Activated naive CD4-positive, alpha-beta T cell treated with anti-CD3 and anti-CD28 coated beads for 36 hours (primary cell): ENCODE measurements around the gene RSPH1. TPM values are rescaled to one million over a fixed set of nuclear protein-coding genes. Genes with fewer than 3 reads are reported as not detected.

ENCODE experiments used
- CTCF ChIA-PET: fragments of 350-600 bp; sonication (Branson Sonifier 250); formaldehyde crosslinking; loops from one replicate; lab custom pipeline; 2021; ENCODE audit warnings: antibody characterized with exemption; lab: Charles Lee
- DNase-seq: peaks from one replicate; pipeline ENCODE4 v3.0.0-alpha.2; 2020
- H3K27ac Mint-ChIP-seq: one replicate; pipeline ENCODE4 v1.8.0; 2021; ENCODE audit warnings: mild to moderate bottlenecking, mixed read lengths
- H3K27me3 Mint-ChIP-seq: one replicate; pipeline ENCODE4 v1.8.0; 2021; ENCODE audit warnings: low read depth, mixed read lengths
- H3K36me3 Mint-ChIP-seq: one replicate; pipeline ENCODE4 v1.8.0; 2021; ENCODE audit warnings: low read depth, mixed read lengths
- H3K4me1 Mint-ChIP-seq: one replicate; pipeline ENCODE4 v1.8.0; 2021; ENCODE audit warnings: low read depth, mixed read lengths
- H3K4me3 Mint-ChIP-seq: one replicate; pipeline ENCODE4 v1.8.0; 2021; ENCODE audit warnings: mild to moderate bottlenecking, moderate library complexity, mixed read lengths
- H3K9me3 Mint-ChIP-seq: one replicate; pipeline ENCODE4 v1.8.0; 2021; ENCODE audit warnings: mixed read lengths
- intact Hi-C: fragments of 100-400 bp; cut with micrococcal nuclease; formaldehyde crosslinking; loops from one replicate; pipeline ENCODE4 v1.15.1; 2023
- total RNA-seq, 2 experiments: library from RNA; stranded (reverse); gene quantifications; one replicate each; pipeline ENCODE4 v1.2.3, GENCODE V29; 2021

The RSPH1 gene
- total RNA-seq, 2 experiments from 2014 or later: 0.22 TPM; not detected in 1

GRCh38 chr21:42466700-42467099 is 29.3 kb downstream of the RSPH1 start:
- Mint-ChIP-seq H3K4me1 (peaks cover 36% of the 10 kb centered on the region), H3K27me3 (no peaks in the 10 kb centered on the region), H3K27ac (no peak overlapping the region), H3K4me3 (no peak overlapping the region), H3K36me3 (no peaks in the 10 kb centered on the region), H3K9me3 (no peaks in the 10 kb centered on the region)
- CTCF ChIA-PET: interaction anchor here (0.6 to 1.6 kb wide), 6 partner anchors 10 to 26 kb away, joined by 3 to 5 read pairs (median 4); no protein-coding TSS in a partner anchor
- no peak for DNase-seq
- intact Hi-C loops: loop anchor here (10.0 kb wide), 1 partner anchor 368 kb away; no protein-coding TSS in a partner anchor

- H3K4me1 Mint-ChIP-seq: peaks cover 46% of the 10 kb centered on the region
- CTCF ChIA-PET: no interaction called here
- no peaks in the 10 kb centered on the region for H3K27me3 Mint-ChIP-seq
- no peaks in the 10 kb centered on the region for H3K9me3 Mint-ChIP-seq
- intact Hi-C loops: loop anchor here (2.0 to 10.0 kb wide), 2 partner anchors 31 to 369 kb away; partner anchors contain the start of gene RSPH1
- H3K27ac Mint-ChIP-seq: no peak overlapping the region
- H3K4me3 Mint-ChIP-seq: no peak overlapping the region
- no peak for DNase-seq
- no peaks in the 10 kb centered on the region for H3K36me3 Mint-ChIP-seq
Measured at GRCh38 chr21:42465803-42466127, 30.3 kb downstream of the RSPH1 start.

GRCh38 chr21:42465008-42465802 is 30.8 kb downstream of the RSPH1 start:
- intact Hi-C loops: loop anchor here (2.0 to 10.0 kb wide), 2 partner anchors 32 to 370 kb away; partner anchors contain the start of gene RSPH1
- H3K27ac Mint-ChIP-seq: peak overlapping the region; percentile 0

GRCh38 chr21:42463861-42464515 is 32.0 kb downstream of the RSPH1 start:
- intact Hi-C loops: loop anchor here (2.0 to 10.0 kb wide), 3 partner anchors 33 to 371 kb away; partner anchors contain the start of gene RSPH1
- peaks cover 56% of the 10 kb centered on the region for H3K4me1 Mint-ChIP-seq
- peak; percentile 80 for DNase-seq
- peak overlapping the region; percentile 53 for H3K4me3 Mint-ChIP-seq
- peak overlapping the region; percentile 77 for H3K27ac Mint-ChIP-seq
- H3K27me3 Mint-ChIP-seq: no peaks in the 10 kb centered on the region
- CTCF ChIA-PET: interaction anchor here (0.7 to 1.0 kb wide), 2 partner anchors 15 to 19 kb away, joined by 3 to 4 read pairs; no protein-coding TSS in a partner anchor
- no peaks in the 10 kb centered on the region for H3K36me3 Mint-ChIP-seq
- H3K9me3 Mint-ChIP-seq: no peaks in the 10 kb centered on the region

More at GRCh38 chr21:42465008-42465802, 30.8 kb downstream of the RSPH1 start:
- Mint-ChIP-seq H3K4me1 (peaks cover 51% of the 10 kb centered on the region), H3K36me3 (no peaks in the 10 kb centered on the region), H3K9me3 (no peaks in the 10 kb centered on the region), H3K27me3 (no peaks in the 10 kb centered on the region), H3K4me3 (no peak overlapping the region)
- DNase-seq: no peak
- CTCF ChIA-PET: interaction anchor here (0.8 kb wide), 1 partner anchor 15 kb away, joined by 3 read pairs; no protein-coding TSS in a partner anchor

- CTCF ChIA-PET: interaction anchor here (0.9 to 1.3 kb wide), 4 partner anchors 12 to 138 kb away, joined by 3 to 4 read pairs (median 3); no protein-coding TSS in a partner anchor
- no peak for DNase-seq
- Mint-ChIP-seq H3K4me3 (peak overlapping the region; percentile 52), H3K9me3 (no peaks in the 10 kb centered on the region), H3K27me3 (no peaks in the 10 kb centered on the region), H3K4me1 (peaks cover 56% of the 10 kb centered on the region), H3K36me3 (no peaks in the 10 kb centered on the region), H3K27ac (no peak overlapping the region)
- intact Hi-C loops: loop anchor here (5.0 to 10.0 kb wide), 2 partner anchors 45 to 373 kb away; no protein-coding TSS in a partner anchor
Measured at GRCh38 chr21:42461881-42462877, 33.8 kb downstream of the RSPH1 start.

- peak; percentile 23 for DNase-seq
- Mint-ChIP-seq H3K36me3 (no peaks in the 10 kb centered on the region), H3K27ac (no peak overlapping the region), H3K9me3 (no peaks in the 10 kb centered on the region), H3K4me3 (peak overlapping the region; percentile 52), H3K27me3 (no peaks in the 10 kb centered on the region), H3K4me1 (peaks cover 66% of the 10 kb centered on the region)
- intact Hi-C loops: loop anchor here (5.0 to 10.0 kb wide), 2 partner anchors 44 to 374 kb away; no protein-coding TSS in a partner anchor
- CTCF ChIA-PET: interaction anchor here (0.9 to 1.3 kb wide), 2 partner anchors 11 to 100 kb away, joined by 3 to 4 read pairs; no protein-coding TSS in a partner anchor
Measured at GRCh38 chr21:42461185-42461520, 34.9 kb downstream of the RSPH1 start.

- Mint-ChIP-seq H3K36me3 (no peaks in the 10 kb centered on the region), H3K27me3 (no peaks in the 10 kb centered on the region), H3K4me1 (peaks cover 70% of the 10 kb centered on the region), H3K27ac (peak overlapping the region; percentile 66), H3K9me3 (no peaks in the 10 kb centered on the region), H3K4me3 (peak overlapping the region; percentile 52)
- peak; percentile 75 for DNase-seq
- intact Hi-C loops: loop anchor here (5.0 to 10.0 kb wide), 2 partner anchors 43 to 374 kb away; no protein-coding TSS in a partner anchor
- CTCF ChIA-PET: interaction anchor here (1.3 to 1.8 kb wide), 3 partner anchors 8 to 202 kb away, joined by 3 to 4 read pairs (median 3); no protein-coding TSS in a partner anchor
Measured at GRCh38 chr21:42460391-42461184, 35.4 kb downstream of the RSPH1 start.

- no peak overlapping the region for H3K27ac Mint-ChIP-seq
- no peaks in the 10 kb centered on the region for H3K36me3 Mint-ChIP-seq
- H3K4me3 Mint-ChIP-seq: no peak overlapping the region
- H3K4me1 Mint-ChIP-seq: peaks cover 65% of the 10 kb centered on the region
- no peaks in the 10 kb centered on the region for H3K9me3 Mint-ChIP-seq
- CTCF ChIA-PET: interaction anchor here (1.0 to 1.8 kb wide), 4 partner anchors 9 to 201 kb away, joined by 3 to 4 read pairs (median 4); no protein-coding TSS in a partner anchor
- no peak for DNase-seq
- intact Hi-C loops: loop anchor here (5.0 to 10.0 kb wide), 2 partner anchors 42 to 375 kb away; no protein-coding TSS in a partner anchor
- no peaks in the 10 kb centered on the region for H3K27me3 Mint-ChIP-seq
Measured at GRCh38 chr21:42459546-42460215, 36.3 kb downstream of the RSPH1 start.

- no peak overlapping the region for H3K4me3 Mint-ChIP-seq
- no peak overlapping the region for H3K27ac Mint-ChIP-seq
- H3K36me3 Mint-ChIP-seq: no peaks in the 10 kb centered on the region
- H3K4me1 Mint-ChIP-seq: peaks cover 59% of the 10 kb centered on the region
- H3K9me3 Mint-ChIP-seq: no peaks in the 10 kb centered on the region
- intact Hi-C loops: no loop called here
- DNase-seq: no peak
- CTCF ChIA-PET: interaction anchor here (1.0 to 1.8 kb wide), 3 partner anchors 10 to 200 kb away, joined by 3 to 4 read pairs (median 3); no protein-coding TSS in a partner anchor
- no peaks in the 10 kb centered on the region for H3K27me3 Mint-ChIP-seq
Measured at GRCh38 chr21:42459082-42459460, 37.0 kb downstream of the RSPH1 start.

- no peaks in the 10 kb centered on the region for H3K9me3 Mint-ChIP-seq
- peaks cover 42% of the 10 kb centered on the region for H3K4me1 Mint-ChIP-seq
- intact Hi-C loops: loop anchor here (2.0 kb wide), 1 partner anchor 70 kb away; no protein-coding TSS in a partner anchor
- H3K27ac Mint-ChIP-seq: peak overlapping the region; percentile 57
- no peak overlapping the region for H3K4me3 Mint-ChIP-seq
- CTCF ChIA-PET: interaction anchor here (0.7 to 2.5 kb wide), 8 partner anchors 11 to 147 kb away, joined by 3 to 14 read pairs (median 4); no protein-coding TSS in a partner anchor
- H3K36me3 Mint-ChIP-seq: no peaks in the 10 kb centered on the region
- peak; percentile 83 for DNase-seq
- no peaks in the 10 kb centered on the region for H3K27me3 Mint-ChIP-seq
Measured at GRCh38 chr21:42456457-42456856, 39.6 kb downstream of the RSPH1 start.
